ENCODE measurements around the gene ATRNL1. TPM values are rescaled to one million over a fixed set of nuclear protein-coding genes. Genes with fewer than 3 reads are reported as not detected.

The ATRNL1 gene
- total and polyA plus RNA-seq, 4 donors, result 0.40 to 26.9 (median 5.3) TPM

GRCh38 chr10:115795964-115796363, 702.8 kb downstream of the ATRNL1 start:
- 93% methylated on average over 4 of the region's 4 CpGs for WGBS

GRCh38 chr10:115801457-115801856, 708.3 kb downstream of the ATRNL1 start:
- Histone ChIP-seq H3K27ac (ENCODE audit: low read depth in 1 of 2, low read length in 2 of 2) (no peak overlapping the region), H3K9ac (ENCODE audit: low read depth in 1 of 2, low read length in 2 of 2) (no peak overlapping the region), H3K27me3 (ENCODE audit: control insufficient read depth in 4 of 4, insufficient read depth in 4 of 4, low read length in 3 of 4) (no peaks in the 10 kb centered on the region), H3K4me1 (ENCODE audit: control insufficient read depth in 4 of 4, insufficient read depth in 4 of 4, low read length in 3 of 4) (no peaks in the 10 kb centered on the region), H3K36me3 (ENCODE audit: control insufficient read depth in 4 of 4, insufficient read depth in 3 of 4, low read depth in 1 of 4, low read length in 3 of 4) (no peaks in the 10 kb centered on the region), H3K9me3 (ENCODE audit: control insufficient read depth in 4 of 4, low read length in 3 of 4) (no peaks in the 10 kb centered on the region), H3K4me3 (ENCODE audit: low read depth in 1 of 3, low read length in 3 of 3) (no peak overlapping the region)
- TF ChIP-seq ATF3 (IDR thresholded peaks at IDR 0.05) (no peak), ZBTB33 (IDR thresholded peaks at IDR 0.05) (no peak), HNF4A (conservative IDR thresholded peaks at IDR 0.05) (no peak), HNF4G (IDR thresholded peaks at IDR 0.05) (no peak), SP1 (IDR thresholded peaks at IDR 0.05) (no peak), GABPA (IDR thresholded peaks at IDR 0.05 in 1 of 2, conservative IDR thresholded peaks at IDR 0.05 in 1 of 2) (no peak), RAD21 (IDR thresholded peaks at IDR 0.05) (no peak), CTCF (IDR thresholded peaks at IDR 0.05; ENCODE audit: low read depth, low read length, missing input control) (no peak), FOXA2 (IDR thresholded peaks at IDR 0.05) (no peak)
- no peak for DNase-seq (ENCODE audit: low spot score)

More at GRCh38 chr10:115795964-115796363, 702.8 kb downstream of the ATRNL1 start:
- H3K36me3 ChIP-seq (ENCODE audit: control insufficient read depth in 4 of 4, insufficient read depth in 3 of 4, low read depth in 1 of 4, low read length in 3 of 4), result no peaks in the 10 kb centered on the region
- no peaks in the 10 kb centered on the region for H3K27me3 ChIP-seq (ENCODE audit: control insufficient read depth in 4 of 4, insufficient read depth in 4 of 4, low read length in 3 of 4)
- no peak for DNase-seq (ENCODE audit: low spot score)
- no peak overlapping the region for H3K27ac ChIP-seq (ENCODE audit: low read depth in 1 of 2, low read length in 2 of 2)
- H3K9me3 ChIP-seq (ENCODE audit: control insufficient read depth in 4 of 4, low read length in 3 of 4), result no peaks in the 10 kb centered on the region
- H3K4me3 ChIP-seq (ENCODE audit: low read depth in 1 of 3, low read length in 3 of 3), result no peak overlapping the region
- TF ChIP-seq EGR1 (IDR thresholded peaks at IDR 0.05; ENCODE audit: low read depth in 2 of 2) (no peak), NR2F2 (IDR thresholded peaks at IDR 0.05) (no peak), ZBTB33 (IDR thresholded peaks at IDR 0.05) (no peak)
- no peak overlapping the region for H3K9ac ChIP-seq (ENCODE audit: low read depth in 1 of 2, low read length in 2 of 2)
- H3K4me1 ChIP-seq (ENCODE audit: control insufficient read depth in 4 of 4, insufficient read depth in 4 of 4, low read length in 3 of 4), result no peaks in the 10 kb centered on the region

- H3K9ac ChIP-seq (ENCODE audit: low read depth in 1 of 2, low read length in 2 of 2), result no peak overlapping the region
- H3K4me3 ChIP-seq (ENCODE audit: low read depth in 1 of 3, low read length in 3 of 3), result no peak overlapping the region
- H3K9me3 ChIP-seq (ENCODE audit: control insufficient read depth in 4 of 4, low read length in 3 of 4), result no peaks in the 10 kb centered on the region
- 73% methylated on average over 2 of the region's 2 CpGs for WGBS
- no peaks in the 10 kb centered on the region for H3K27me3 ChIP-seq (ENCODE audit: control insufficient read depth in 4 of 4, insufficient read depth in 4 of 4, low read length in 3 of 4)
- no peaks in the 10 kb centered on the region for H3K4me1 ChIP-seq (ENCODE audit: control insufficient read depth in 4 of 4, insufficient read depth in 4 of 4, low read length in 3 of 4)
- no peak overlapping the region for H3K27ac ChIP-seq (ENCODE audit: low read depth in 1 of 2, low read length in 2 of 2)
- DNase-seq (ENCODE audit: low spot score), result no peak
- H3K36me3 ChIP-seq (ENCODE audit: control insufficient read depth in 4 of 4, insufficient read depth in 3 of 4, low read depth in 1 of 4, low read length in 3 of 4), result no peaks in the 10 kb centered on the region
- TF ChIP-seq FOXA2 (IDR thresholded peaks at IDR 0.05), result no peak
- no peak for TF ChIP-seq HNF4G (IDR thresholded peaks at IDR 0.05)
- no peak for TF ChIP-seq REST (IDR thresholded peaks at IDR 0.05)
- no peak for TF ChIP-seq TAF1 (conservative IDR thresholded peaks at IDR 0.05)
- TF ChIP-seq NR2F2 (IDR thresholded peaks at IDR 0.05), result no peak
- no peak for TF ChIP-seq FOXA1 (IDR thresholded peaks at IDR 0.05)
- no peak for TF ChIP-seq RAD21 (IDR thresholded peaks at IDR 0.05)
- TF ChIP-seq HNF4A (conservative IDR thresholded peaks at IDR 0.05), result no peak
- no peak for TF ChIP-seq MAX (IDR thresholded peaks at IDR 0.05)
- no peak for TF ChIP-seq ATF3 (IDR thresholded peaks at IDR 0.05)
- TF ChIP-seq JUND (IDR thresholded peaks at IDR 0.05), result no peak
Measured at GRCh38 chr10:115801992-115802391, 708.8 kb downstream of the ATRNL1 start.

Data from liver (tissue), 9 donors.